Panc1 (cell line): ENCODE measurements around the gene PKN3. TPM values are rescaled to one million over a fixed set of nuclear protein-coding genes. Genes with fewer than 3 reads are reported as not detected.

ENCODE experiments used
- ATAC-seq: fragments of 200-7000 bp; cut with Tn5 transposase; 2 replicates; pipeline ENCODE4 v1.9.1; 2020; ENCODE audit warnings: mild to moderate bottlenecking, moderate library complexity
- Bru-seq: library from RNA; stranded (reverse); fragments of 400-500 nt; gene quantifications from one replicate; lab custom pipeline; 2021; lab: Mats Ljungman, UMichigan
- BruChase-seq, 2 experiments: library from RNA; stranded (reverse); fragments of 400-500 nt; gene quantifications; one replicate each; lab custom pipeline; 2021; lab: Mats Ljungman, UMichigan
- BruUV-seq: library from RNA; stranded (reverse); fragments of 400-500 nt; replicated peaks from 2 replicates; lab custom pipeline; 2021; lab: Mats Ljungman, UMichigan
- CTCF ChIA-PET: fragments of 300-600 bp; sonication (Branson Sonifier 250); formaldehyde crosslinking; loops from one replicate; lab custom pipeline; 2022; ENCODE audit warnings: antibody characterized with exemption; lab: Charles Lee
- POLR2A ChIA-PET: fragments of 300-600 bp; sonication (Branson Sonifier 250); formaldehyde crosslinking; loops from one replicate; lab custom pipeline; 2022; ENCODE audit warnings: antibody characterized with exemption; lab: Charles Lee
- DNase-seq: peaks from one replicate; pipeline ENCODE4 v3.0.0-alpha.2; 2010; ENCODE audit warnings: low read depth, low spot score
- H3K27ac ChIP-seq: 2 replicates; pipeline ENCODE4 v1.5.1; 2011; ENCODE audit warnings: mild to moderate bottlenecking, low read length, inconsistent platforms
- H3K27me3 ChIP-seq: fragments of 200-500 bp; sonication (Bioruptor generic); 2 replicates; pipeline ENCODE4 v1.6.0; 2014; ENCODE audit warnings: low read length, inconsistent platforms; ENCODE audit not compliant: control insufficient read depth, insufficient read depth
- H3K36me3 ChIP-seq: fragments of 200-500 bp; sonication (Bioruptor generic); 2 replicates; pipeline ENCODE4 v1.5.1; 2014; ENCODE audit warnings: inconsistent platforms, mild to moderate bottlenecking, low read length, moderate library complexity; ENCODE audit not compliant: control insufficient read depth, insufficient read depth
- H3K4me1 ChIP-seq: 2 replicates; pipeline ENCODE4 v1.5.1; 2011; ENCODE audit warnings: inconsistent platforms, mild to moderate bottlenecking, low read length, moderate library complexity; ENCODE audit not compliant: control insufficient read depth, insufficient read depth
- H3K4me3 ChIP-seq, 2 experiments: 2 replicates each; pipeline ENCODE4 v1.5.1; 2011 to 2012; ENCODE audit warnings: low read depth in 2 of 2, low read length in 2 of 2, mild to moderate bottlenecking in 2 of 2, inconsistent platforms in 1 of 2, moderate library complexity in 1 of 2
- H3K9me3 ChIP-seq: fragments of 200-500 bp; sonication (Bioruptor generic); 2 replicates; pipeline ENCODE4 v1.5.1; 2014; ENCODE audit warnings: low read depth, mild to moderate bottlenecking, inconsistent platforms, low read length, moderate library complexity; ENCODE audit not compliant: control insufficient read depth, insufficient read depth
- POLR2AphosphoS5 ChIP-seq: IDR thresholded peaks from 2 replicates; pipeline ENCODE4 v1.6.1; 2012; ENCODE audit warnings: mild to moderate bottlenecking, low read depth, low read length, moderate library complexity
- SIN3A ChIP-seq: IDR thresholded peaks from 2 replicates; pipeline ENCODE4 v1.6.1; 2012; ENCODE audit warnings: low read depth, mild to moderate bottlenecking, low read length, moderate library complexity, borderline replicate concordance; ENCODE audit not compliant: insufficient read depth
- TCF7L2 ChIP-seq: IDR thresholded peaks from 2 replicates; pipeline ENCODE4 v1.6.1; 2011; ENCODE audit warnings: mild to moderate bottlenecking, low read depth, low read length, inconsistent platforms
- in situ Hi-C: cut with HindIII; loops from 2 replicates; pipeline ENCODE4 v1.10.0; 2016; ENCODE audit warnings: low sequenced_read_pairs, low pct_unique_long_range_greater_than_20kb
- intact Hi-C: fragments of 100-400 bp; cut with micrococcal nuclease; formaldehyde crosslinking; loops from one replicate; pipeline ENCODE4 v1.10.0; 2022; ENCODE audit not compliant: unreplicated experiment
- long read RNA-seq: library from polyadenylated mRNA; unstranded; transcript quantifications from one replicate; pipeline ENCODE4 v2.0.0, GENCODE V29; 2021; ENCODE audit not compliant: unreplicated experiment
- polyA plus RNA-seq: library from polyadenylated mRNA; unstranded; fragments of >200 nt; gene quantifications from one replicate; pipeline ENCODE4 v1.2.1, GENCODE V29; 2012; ENCODE audit warnings: missing spikeins; ENCODE audit not compliant: insufficient read length
- total RNA-seq: library from RNA; stranded (reverse); gene quantifications from one replicate; pipeline ENCODE4 v1.2.1, GENCODE V29; 2021; ENCODE audit not compliant: unreplicated experiment
- TF ChIP-seq, protein P1 (sequence below), 2 experiments: IDR thresholded peaks; 2 replicates each; pipeline ENCODE4 v1.6.1; 2011 to 2012; ENCODE audit warnings: low read depth in 2 of 2, control low read depth in 1 of 2, low read length in 1 of 2, mild to moderate bottlenecking in 1 of 2, moderate library complexity in 1 of 2; ENCODE audit not compliant: insufficient read depth in 1 of 2
- TF ChIP-seq, protein P2 (sequence below): fragments of 450-650 bp; IDR thresholded peaks from 2 replicates; pipeline ENCODE4 v1.5.1; 2017; ENCODE audit warnings: mild to moderate bottlenecking

PKN3 gene
- total RNA-seq (19.9 TPM), Bru-seq, nascent RNA (percentile 53 among the genes with signal in this experiment), BruChase-seq, experiment 1, labeled RNA remaining after a 2-hour chase (percentile 66 among the genes with signal in this experiment), BruChase-seq, experiment 2, labeled RNA remaining after a 6-hour chase (percentile 71 among the genes with signal in this experiment)
- polyA plus RNA-seq: 38.9 TPM
- long read RNA-seq, transcript PKN3-201 (22 exons, 3,375 nt): major isoform, 10 of 49 reads
- long read RNA-seq, partial matches to known transcripts: 10 of 49 reads
- long read RNA-seq, other reads (novel, unspliced or antisense): 29 of 49 reads

DNA sequence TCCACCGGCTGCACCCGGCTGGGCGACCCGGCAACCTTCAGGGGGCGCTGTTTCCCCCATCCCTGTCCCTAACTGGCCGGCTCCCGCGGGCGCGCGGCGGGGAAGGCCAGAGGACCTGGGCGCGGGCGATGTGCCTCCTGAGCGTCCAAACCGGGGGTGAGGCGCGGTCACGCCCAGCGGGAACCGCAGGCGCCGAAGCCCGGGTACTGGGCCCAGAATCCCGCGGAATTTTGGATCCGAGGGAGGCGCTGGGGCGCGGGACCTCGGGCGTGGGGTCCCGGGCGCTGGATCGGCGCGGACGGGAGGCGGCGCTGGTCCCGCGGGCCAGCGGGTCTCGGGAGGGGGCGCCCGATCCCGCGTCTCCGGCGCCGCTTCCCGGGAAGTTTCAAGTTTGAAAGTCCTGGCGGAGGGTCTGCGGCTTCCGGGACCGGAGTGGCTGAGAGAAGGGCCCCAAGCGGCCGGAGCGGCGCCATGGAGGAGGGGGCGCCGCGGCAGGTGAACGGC is at the start of gene PKN3:
Gene PKN3 (plus strand): TSS at position 59 of the 504 bp plus-strand sequence. CDS start 413 bp downstream, at position 472.
- ChIA-PET POLR2A (no interaction called here), CTCF (interaction anchor here (0.6 kb wide), 1 partner anchor 34 kb away, joined by 3 read pairs; no protein-coding TSS in a partner anchor)
- Histone ChIP-seq H3K36me3 (no peaks in the 10 kb centered on the region; the same call in 1 of the 2 replicates), H3K4me3 (peak within 1 kb of the TSS; percentile 62 to 64), H3K9me3 (no peaks in the 10 kb centered on the region), H3K4me1 (peaks cover 3% of the 10 kb centered on the region), H3K27me3 (no peaks in the 10 kb centered on the region), H3K27ac (peak within 1 kb of the TSS; percentile 77)
- DNase-seq (no peak), ATAC-seq (peak; percentile 91)
- in situ Hi-C loops (no loop called here), intact Hi-C loops (no loop called here)
- no TSS peak for BruUV-seq
- TF ChIP-seq, protein P1, sequence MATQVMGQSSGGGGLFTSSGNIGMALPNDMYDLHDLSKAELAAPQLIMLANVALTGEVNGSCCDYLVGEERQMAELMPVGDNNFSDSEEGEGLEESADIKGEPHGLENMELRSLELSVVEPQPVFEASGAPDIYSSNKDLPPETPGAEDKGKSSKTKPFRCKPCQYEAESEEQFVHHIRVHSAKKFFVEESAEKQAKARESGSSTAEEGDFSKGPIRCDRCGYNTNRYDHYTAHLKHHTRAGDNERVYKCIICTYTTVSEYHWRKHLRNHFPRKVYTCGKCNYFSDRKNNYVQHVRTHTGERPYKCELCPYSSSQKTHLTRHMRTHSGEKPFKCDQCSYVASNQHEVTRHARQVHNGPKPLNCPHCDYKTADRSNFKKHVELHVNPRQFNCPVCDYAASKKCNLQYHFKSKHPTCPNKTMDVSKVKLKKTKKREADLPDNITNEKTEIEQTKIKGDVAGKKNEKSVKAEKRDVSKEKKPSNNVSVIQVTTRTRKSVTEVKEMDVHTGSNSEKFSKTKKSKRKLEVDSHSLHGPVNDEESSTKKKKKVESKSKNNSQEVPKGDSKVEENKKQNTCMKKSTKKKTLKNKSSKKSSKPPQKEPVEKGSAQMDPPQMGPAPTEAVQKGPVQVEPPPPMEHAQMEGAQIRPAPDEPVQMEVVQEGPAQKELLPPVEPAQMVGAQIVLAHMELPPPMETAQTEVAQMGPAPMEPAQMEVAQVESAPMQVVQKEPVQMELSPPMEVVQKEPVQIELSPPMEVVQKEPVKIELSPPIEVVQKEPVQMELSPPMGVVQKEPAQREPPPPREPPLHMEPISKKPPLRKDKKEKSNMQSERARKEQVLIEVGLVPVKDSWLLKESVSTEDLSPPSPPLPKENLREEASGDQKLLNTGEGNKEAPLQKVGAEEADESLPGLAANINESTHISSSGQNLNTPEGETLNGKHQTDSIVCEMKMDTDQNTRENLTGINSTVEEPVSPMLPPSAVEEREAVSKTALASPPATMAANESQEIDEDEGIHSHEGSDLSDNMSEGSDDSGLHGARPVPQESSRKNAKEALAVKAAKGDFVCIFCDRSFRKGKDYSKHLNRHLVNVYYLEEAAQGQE (IDR thresholded peaks at IDR 0.05; ENCODE audit: insufficient read depth in 1 of 2, low read depth in 2 of 2, low read length in 1 of 2): no peak
- TF ChIP-seq TCF7L2 (no peak), POLR2AphosphoS5 (peak; percentile 41; the same call in 1 of the 2 replicates), SIN3A (peak; percentile 42; the same call in 1 of the 2 replicates)
- TF ChIP-seq, protein P2, sequence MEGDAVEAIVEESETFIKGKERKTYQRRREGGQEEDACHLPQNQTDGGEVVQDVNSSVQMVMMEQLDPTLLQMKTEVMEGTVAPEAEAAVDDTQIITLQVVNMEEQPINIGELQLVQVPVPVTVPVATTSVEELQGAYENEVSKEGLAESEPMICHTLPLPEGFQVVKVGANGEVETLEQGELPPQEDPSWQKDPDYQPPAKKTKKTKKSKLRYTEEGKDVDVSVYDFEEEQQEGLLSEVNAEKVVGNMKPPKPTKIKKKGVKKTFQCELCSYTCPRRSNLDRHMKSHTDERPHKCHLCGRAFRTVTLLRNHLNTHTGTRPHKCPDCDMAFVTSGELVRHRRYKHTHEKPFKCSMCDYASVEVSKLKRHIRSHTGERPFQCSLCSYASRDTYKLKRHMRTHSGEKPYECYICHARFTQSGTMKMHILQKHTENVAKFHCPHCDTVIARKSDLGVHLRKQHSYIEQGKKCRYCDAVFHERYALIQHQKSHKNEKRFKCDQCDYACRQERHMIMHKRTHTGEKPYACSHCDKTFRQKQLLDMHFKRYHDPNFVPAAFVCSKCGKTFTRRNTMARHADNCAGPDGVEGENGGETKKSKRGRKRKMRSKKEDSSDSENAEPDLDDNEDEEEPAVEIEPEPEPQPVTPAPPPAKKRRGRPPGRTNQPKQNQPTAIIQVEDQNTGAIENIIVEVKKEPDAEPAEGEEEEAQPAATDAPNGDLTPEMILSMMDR: peak; percentile 95

- Histone ChIP-seq H3K27me3 (no peaks in the 10 kb centered on the region), H3K4me1 (peaks cover 3% of the 10 kb centered on the region; the same call in 1 of the 2 replicates), H3K36me3 (no peaks in the 10 kb centered on the region; the same call in 1 of the 2 replicates), H3K9me3 (no peaks in the 10 kb centered on the region), H3K27ac (no peak overlapping the region), H3K4me3 (no peak overlapping the region)
- in situ Hi-C loops: no loop called here
- DNase-seq (no peak), ATAC-seq (no peak)
- no peak for TF ChIP-seq TCF7L2
- no peak for TF ChIP-seq POLR2AphosphoS5
- TF ChIP-seq, protein P2: no peak
- TF ChIP-seq, protein P1 (IDR thresholded peaks at IDR 0.05; ENCODE audit: insufficient read depth in 1 of 2, low read depth in 2 of 2, low read length in 1 of 2): no peak
- TF ChIP-seq SIN3A: no peak
- ChIA-PET CTCF (no interaction called here), POLR2A (no interaction called here)
- no TSS peak for BruUV-seq
- intact Hi-C loops: no loop called here
These were observed 48.4 kb upstream of the PKN3 start for GRCh38 chr9:128653908-128654307.
